Smooth muscle cell (in vitro differentiated cells): ENCODE results near the gene RAPGEF1. TPM values are rescaled to one million over a fixed set of nuclear protein-coding genes. Genes with fewer than 3 reads are reported as not detected.

Source experiments
- DNase-seq: peaks from one replicate; lab custom pipeline; 2025; ENCODE audit not compliant: unreplicated experiment; lab: John Stamatoyannopoulos, UW
- H2AFZ ChIP-seq: fragments of 200-600 bp; sonication (generic); 2 replicates; pipeline ENCODE4 v1.6.0; 2016; ENCODE audit warnings: antibody characterized with exemption, low read depth, mild to moderate bottlenecking
- H3F3A ChIP-seq: fragments of 200-600 bp; sonication (generic); 2 replicates; pipeline ENCODE4 v1.6.0; 2017; ENCODE audit warnings: antibody characterized with exemption, low read depth
- H3K27ac ChIP-seq: fragments of 200-600 bp; sonication (generic); 2 replicates; pipeline ENCODE4 v1.5.1; 2016; ENCODE audit warnings: low read depth, mild to moderate bottlenecking
- H3K27me3 ChIP-seq: fragments of 200-600 bp; sonication (generic); 2 replicates; pipeline ENCODE4 v1.6.1; 2016; ENCODE audit warnings: low read depth, mild to moderate bottlenecking
- H3K36me3 ChIP-seq: fragments of 200-600 bp; sonication (generic); 2 replicates; pipeline ENCODE4 v1.5.1; 2016; ENCODE audit warnings: low read depth
- H3K4me1 ChIP-seq: fragments of 200-600 bp; sonication (generic); 2 replicates; pipeline ENCODE4 v1.5.1; 2016; ENCODE audit warnings: low read depth
- H3K4me2 ChIP-seq: fragments of 200-600 bp; sonication (generic); 2 replicates; pipeline ENCODE4 v1.6.0; 2016; ENCODE audit warnings: mild to moderate bottlenecking
- H3K4me3 ChIP-seq: fragments of 200-600 bp; sonication (generic); 2 replicates; pipeline ENCODE4 v1.5.1; 2016; ENCODE audit warnings: mild to moderate bottlenecking
- H3K79me2 ChIP-seq: fragments of 200-600 bp; sonication (generic); 2 replicates; pipeline ENCODE4 v1.6.0; 2016; ENCODE audit warnings: low read depth, mild to moderate bottlenecking
- H3K9ac ChIP-seq: fragments of 200-600 bp; sonication (generic); 2 replicates; pipeline ENCODE4 v1.6.0; 2016; ENCODE audit warnings: low read depth
- H3K9me3 ChIP-seq: fragments of 200-600 bp; sonication (generic); replicated peaks from 2 replicates; pipeline ENCODE4 v1.5.1; 2016; ENCODE audit warnings: low read depth
- H4K20me1 ChIP-seq: fragments of 200-600 bp; sonication (generic); 2 replicates; pipeline ENCODE4 v1.6.0; 2016; ENCODE audit warnings: low read depth
- WGBS: methylation state at CpG from one replicate; pipeline ENCODE4 v1.1.7; 2016; ENCODE audit warnings: low lambda C conversion rate; 5-methylcytosine and 5-hydroxymethylcytosine counted together
- polyA plus RNA-seq: library from polyadenylated mRNA; unstranded; fragments of >200 nt; fragmentation: Nextera tagmentation; extraction: Ambion mirVana; gene quantifications from 2 replicates; pipeline ENCODE4 v1.2.1, GENCODE V29; 2016
- total RNA-seq: library from RNA; depleted of rRNA; stranded (reverse); fragments of >200 nt; gene quantifications from 2 replicates; pipeline ENCODE4 v1.2.3, GENCODE V29; 2014
- TF ChIP-seq, protein P1 (sequence below): fragments of 200-600 bp; sonication (generic); IDR thresholded peaks from 2 replicates; pipeline ENCODE4 v1.5.1; 2017; ENCODE audit warnings: borderline replicate concordance, mild to moderate bottlenecking, antibody characterized with exemption; ENCODE audit not compliant: insufficient read depth, poor library complexity, severe bottlenecking

The RAPGEF1 gene
- total and polyA plus RNA-seq, 2 experiments from 2014 or later: 16.4 to 17.8 TPM

DNA sequence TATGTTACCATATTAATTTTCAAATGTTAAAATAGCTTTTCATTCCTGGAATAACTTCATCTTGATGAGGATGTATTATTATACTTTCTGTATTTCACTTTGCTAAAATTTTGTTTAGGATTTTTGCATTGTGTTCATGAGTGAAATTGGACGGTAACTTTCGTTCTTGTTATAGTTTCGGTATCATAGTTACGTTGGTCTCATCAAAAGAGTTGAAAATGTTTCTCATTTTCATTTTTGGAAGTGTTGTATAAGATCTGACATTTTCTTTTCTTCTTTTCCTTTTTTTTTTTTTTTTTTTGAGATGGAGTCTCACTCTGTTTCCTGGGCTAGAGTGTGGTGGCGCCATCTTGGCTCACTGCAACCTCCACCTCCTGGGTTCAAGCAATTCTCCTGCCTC is 174.5 kb downstream of the RAPGEF1 start:
- Histone ChIP-seq H3K9ac (no peak overlapping the region), H3K27ac (no peak overlapping the region), H3K27me3 (no peaks in the 10 kb centered on the region), H3K79me2 (no peaks in the 10 kb centered on the region), H3K36me3 (no peaks in the 10 kb centered on the region), H4K20me1 (no peaks in the 10 kb centered on the region), H3K4me3 (no peak overlapping the region), H3K4me2 (no peak overlapping the region), H2AFZ (no peak overlapping the region), H3K4me1 (no peaks in the 10 kb centered on the region), H3K9me3 (no peaks in the 10 kb centered on the region), H3F3A (no peaks in the 10 kb centered on the region)
- no peak for DNase-seq
- TF ChIP-seq, protein P1, sequence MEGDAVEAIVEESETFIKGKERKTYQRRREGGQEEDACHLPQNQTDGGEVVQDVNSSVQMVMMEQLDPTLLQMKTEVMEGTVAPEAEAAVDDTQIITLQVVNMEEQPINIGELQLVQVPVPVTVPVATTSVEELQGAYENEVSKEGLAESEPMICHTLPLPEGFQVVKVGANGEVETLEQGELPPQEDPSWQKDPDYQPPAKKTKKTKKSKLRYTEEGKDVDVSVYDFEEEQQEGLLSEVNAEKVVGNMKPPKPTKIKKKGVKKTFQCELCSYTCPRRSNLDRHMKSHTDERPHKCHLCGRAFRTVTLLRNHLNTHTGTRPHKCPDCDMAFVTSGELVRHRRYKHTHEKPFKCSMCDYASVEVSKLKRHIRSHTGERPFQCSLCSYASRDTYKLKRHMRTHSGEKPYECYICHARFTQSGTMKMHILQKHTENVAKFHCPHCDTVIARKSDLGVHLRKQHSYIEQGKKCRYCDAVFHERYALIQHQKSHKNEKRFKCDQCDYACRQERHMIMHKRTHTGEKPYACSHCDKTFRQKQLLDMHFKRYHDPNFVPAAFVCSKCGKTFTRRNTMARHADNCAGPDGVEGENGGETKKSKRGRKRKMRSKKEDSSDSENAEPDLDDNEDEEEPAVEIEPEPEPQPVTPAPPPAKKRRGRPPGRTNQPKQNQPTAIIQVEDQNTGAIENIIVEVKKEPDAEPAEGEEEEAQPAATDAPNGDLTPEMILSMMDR: no peak
- WGBS: 88% methylated on average over 5 of the region's 5 CpGs

DNA sequence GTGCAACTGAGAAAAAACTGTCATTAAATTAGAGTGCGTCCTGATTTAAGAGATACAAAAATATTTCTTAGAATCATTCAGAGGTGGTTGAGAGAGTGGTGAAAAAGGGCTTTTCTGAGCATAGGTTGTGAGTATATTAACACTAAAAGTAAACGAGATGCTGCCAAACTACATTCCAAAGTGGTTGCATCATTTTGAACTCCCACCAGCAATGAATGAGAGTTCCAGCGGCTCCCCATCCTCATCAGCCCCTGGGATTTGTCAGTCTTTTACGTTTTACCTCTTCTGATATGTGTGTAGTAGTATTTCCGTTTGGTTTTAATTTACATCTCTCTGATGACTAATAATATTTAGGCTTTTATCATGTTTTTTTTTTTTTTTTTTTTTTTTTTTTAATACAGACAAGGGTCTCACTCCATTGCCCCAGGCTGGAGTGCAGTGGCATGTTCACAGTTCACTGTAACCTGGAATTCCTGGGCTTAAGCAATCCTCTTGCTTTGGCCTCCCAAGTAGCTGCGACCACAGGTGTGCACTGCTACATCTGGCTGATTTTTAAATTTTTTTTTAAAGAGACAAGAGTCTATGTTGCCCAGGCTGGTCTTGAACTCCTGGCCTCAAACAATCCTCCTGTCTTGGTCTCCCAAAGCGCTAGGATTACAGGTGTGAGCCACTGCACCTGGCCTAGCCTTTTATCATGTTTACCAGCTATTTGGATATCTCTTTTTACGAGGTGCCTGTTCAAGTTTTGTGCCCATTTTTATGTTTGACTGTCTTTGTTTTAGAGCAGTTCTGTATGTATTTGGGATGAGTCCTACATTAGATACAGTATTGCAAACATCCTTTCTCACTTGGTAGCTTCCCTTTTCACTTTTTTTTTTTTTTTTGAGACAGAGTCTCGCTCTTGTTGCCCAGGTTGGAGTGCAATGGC is 177.6 kb downstream of the RAPGEF1 start:
- no peak for DNase-seq

DNA sequence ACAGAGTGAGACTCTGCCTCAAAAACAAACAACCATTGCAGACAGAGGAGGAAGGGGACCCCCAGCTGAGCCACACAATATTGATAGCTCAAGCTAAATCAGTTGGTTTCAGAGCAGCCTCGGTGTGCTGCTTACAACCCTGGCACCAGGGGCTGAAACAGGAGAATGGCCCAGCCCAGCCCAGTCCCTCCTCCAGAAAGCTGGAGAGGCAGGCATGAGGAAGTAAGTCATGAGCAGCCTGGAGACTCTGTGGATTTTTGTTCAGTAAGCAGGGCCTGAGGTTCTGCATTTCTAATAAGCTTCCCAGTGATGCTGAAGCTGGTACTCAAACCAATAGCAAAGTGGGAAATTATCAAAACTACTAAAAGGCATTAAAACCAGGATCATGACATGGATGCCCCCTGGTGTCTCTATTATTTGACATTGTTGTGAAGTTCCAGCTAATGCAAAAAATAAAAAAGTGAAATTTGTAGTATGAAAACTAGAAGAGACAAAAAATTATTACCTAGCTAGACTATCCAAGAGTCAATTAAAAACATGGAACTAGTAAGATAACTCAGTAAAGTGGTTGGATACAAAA is 180.4 kb downstream of the RAPGEF1 start:
- TF ChIP-seq, protein P1: no peak
- no peak for DNase-seq
- H3K4me2 ChIP-seq: no peak overlapping the region

More for the DNA sequence above, 177.6 kb downstream of the RAPGEF1 start:
- no peaks in the 10 kb centered on the region for H3K27me3 ChIP-seq
- no peak overlapping the region for H3K4me3 ChIP-seq
- no peaks in the 10 kb centered on the region for H3K9me3 ChIP-seq
- no peaks in the 10 kb centered on the region for H4K20me1 ChIP-seq
- no peaks in the 10 kb centered on the region for H3K4me1 ChIP-seq
- H3F3A ChIP-seq: no peaks in the 10 kb centered on the region
- H2AFZ ChIP-seq: no peak overlapping the region
- H3K79me2 ChIP-seq: no peaks in the 10 kb centered on the region
- WGBS: 50% methylated on average over 9 of the region's 9 CpGs
- no peak overlapping the region for H3K27ac ChIP-seq
- no peaks in the 10 kb centered on the region for H3K36me3 ChIP-seq
- H3K9ac ChIP-seq: no peak overlapping the region
- no peak overlapping the region for H3K4me2 ChIP-seq
- TF ChIP-seq, protein P1: no peak

More for the DNA sequence above, 180.4 kb downstream of the RAPGEF1 start:
- Histone ChIP-seq H3K79me2 (no peaks in the 10 kb centered on the region), H3K9me3 (no peaks in the 10 kb centered on the region), H2AFZ (no peak overlapping the region), H4K20me1 (no peaks in the 10 kb centered on the region), H3K9ac (no peak overlapping the region), H3K4me3 (no peak overlapping the region), H3K36me3 (no peaks in the 10 kb centered on the region), H3K27me3 (peaks cover 16% of the 10 kb centered on the region), H3K4me1 (no peaks in the 10 kb centered on the region), H3F3A (no peaks in the 10 kb centered on the region), H3K27ac (no peak overlapping the region)
- WGBS: 89% methylated on average over 1 of the region's 1 CpG
